GM21825 (cell line): Measurements from ENCODE around the gene MMP21.

ENCODE experiments used
- ATAC-seq: cut with Tn5 transposase; IDR thresholded peaks from one replicate; pipeline ENCODE4 v1.9.1; 2021; ENCODE audit warnings: mild to moderate bottlenecking, moderate library complexity; ENCODE audit not compliant: unreplicated experiment

The MMP21 gene

GRCh38 chr10:125795128-125795527 is 19.5 kb upstream of the MMP21 start:
- ATAC-seq: no peak

GRCh38 chr10:125792342-125793300 is 17.0 kb upstream of the MMP21 start:
- ATAC-seq: no peak

- no peak for ATAC-seq
Measured at GRCh38 chr10:125788156-125789034, 12.8 kb upstream of the MMP21 start.

GRCh38 chr10:125785791-125786190 is 10.2 kb upstream of the MMP21 start:
- no peak for ATAC-seq

GRCh38 chr10:125783957-125784356 is 8.3 kb upstream of the MMP21 start:
- ATAC-seq: peak; percentile 86

- no peak for ATAC-seq
Measured at GRCh38 chr10:125783408-125783807, 7.8 kb upstream of the MMP21 start.

GRCh38 chr10:125782616-125783015 is 7.0 kb upstream of the MMP21 start:
- ATAC-seq: no peak

GRCh38 chr10:125782054-125782453 is 6.4 kb upstream of the MMP21 start:
- ATAC-seq: no peak

GRCh38 chr10:125781374-125781773 is 5.8 kb upstream of the MMP21 start:
- ATAC-seq: no peak

GRCh38 chr10:125779403-125780327 is 4.0 kb upstream of the MMP21 start:
- ATAC-seq: no peak

- no peak for ATAC-seq
Measured at GRCh38 chr10:125778556-125778955, 2.9 kb upstream of the MMP21 start.

GRCh38 chr10:125777806-125778205 is 2.2 kb upstream of the MMP21 start:
- no peak for ATAC-seq

GRCh38 chr10:125774581-125775191 is 935 bp downstream of the MMP21 start:
- no peak for ATAC-seq

- ATAC-seq: no peak
Measured at GRCh38 chr10:125773687-125774543, 1.7 kb downstream of the MMP21 start.

- ATAC-seq: no peak
Measured at GRCh38 chr10:125772864-125773180, 2.8 kb downstream of the MMP21 start.

- ATAC-seq: no peak
Measured at GRCh38 chr10:125772112-125772863, 3.3 kb downstream of the MMP21 start.

- ATAC-seq: no peak
Measured at GRCh38 chr10:125770844-125771243, 4.8 kb downstream of the MMP21 start.

- no peak for ATAC-seq
Measured at GRCh38 chr10:125769175-125769574, 6.4 kb downstream of the MMP21 start.
